ENCODE data around the gene ENGASE.

Gene ENGASE, protein sequence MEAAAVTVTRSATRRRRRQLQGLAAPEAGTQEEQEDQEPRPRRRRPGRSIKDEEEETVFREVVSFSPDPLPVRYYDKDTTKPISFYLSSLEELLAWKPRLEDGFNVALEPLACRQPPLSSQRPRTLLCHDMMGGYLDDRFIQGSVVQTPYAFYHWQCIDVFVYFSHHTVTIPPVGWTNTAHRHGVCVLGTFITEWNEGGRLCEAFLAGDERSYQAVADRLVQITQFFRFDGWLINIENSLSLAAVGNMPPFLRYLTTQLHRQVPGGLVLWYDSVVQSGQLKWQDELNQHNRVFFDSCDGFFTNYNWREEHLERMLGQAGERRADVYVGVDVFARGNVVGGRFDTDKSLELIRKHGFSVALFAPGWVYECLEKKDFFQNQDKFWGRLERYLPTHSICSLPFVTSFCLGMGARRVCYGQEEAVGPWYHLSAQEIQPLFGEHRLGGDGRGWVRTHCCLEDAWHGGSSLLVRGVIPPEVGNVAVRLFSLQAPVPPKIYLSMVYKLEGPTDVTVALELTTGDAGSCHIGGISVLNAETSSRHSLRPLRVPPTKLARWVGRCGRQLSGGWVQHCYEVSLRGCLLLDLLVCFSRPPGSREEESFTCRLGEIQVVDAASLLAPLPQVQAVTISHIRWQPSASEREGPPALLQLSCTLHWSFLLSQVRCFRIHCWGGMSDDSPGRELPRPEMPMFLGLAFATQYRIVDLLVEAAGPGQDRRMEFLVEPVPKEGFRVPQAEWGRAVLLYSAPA

DNA sequence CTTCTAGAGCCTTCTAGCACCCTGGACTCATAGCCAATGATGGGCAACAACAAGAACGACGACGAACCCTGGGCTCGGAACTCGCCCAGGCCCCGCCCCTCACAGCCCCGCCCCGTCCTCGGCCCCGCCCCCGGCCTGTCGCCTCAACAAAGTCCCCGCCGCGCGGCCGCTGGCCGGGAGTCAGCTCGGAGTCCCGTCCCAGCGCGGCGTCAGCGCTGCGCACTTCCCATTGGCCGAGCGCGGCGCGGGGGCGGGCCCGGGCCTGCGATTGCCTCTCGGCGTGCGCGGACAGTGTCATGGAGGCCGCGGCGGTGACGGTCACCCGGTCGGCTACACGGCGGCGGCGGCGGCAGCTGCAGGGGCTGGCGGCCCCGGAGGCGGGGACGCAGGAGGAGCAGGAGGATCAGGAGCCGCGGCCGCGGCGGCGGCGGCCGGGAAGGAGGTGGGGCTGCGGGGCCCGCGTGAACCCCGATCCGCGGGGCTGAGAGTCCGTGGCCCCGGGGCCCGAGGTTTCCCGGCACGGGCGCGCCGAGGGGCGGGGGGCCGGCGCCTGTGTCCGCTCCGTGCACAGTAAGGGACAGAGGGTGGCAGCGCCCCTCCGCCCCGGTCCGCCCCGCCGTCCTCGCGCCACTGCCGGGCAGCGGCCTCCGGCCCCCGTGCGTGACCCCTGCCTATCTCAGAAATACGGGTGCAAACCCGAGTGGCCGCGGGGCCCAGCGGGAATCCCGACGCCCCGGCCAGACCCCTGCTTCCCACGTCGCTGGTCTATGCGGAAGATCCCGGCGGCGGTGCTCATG is at the start of gene ENGASE:
Gene ENGASE, plus strand, starts transcription at position 176 of the 797 bp plus-strand sequence. Its CDS starts 121 bp downstream, at position 297.
- Histone ChIP-seq H3K27ac (peak within 1 kb of the TSS; percentile 89 to 90), H3K4me3 (peak within 1 kb of the TSS; percentile 79)
- no peak for TF ChIP-seq CTCF (IDR thresholded peaks at IDR 0.05)
- peak; percentile 97 for DNase-seq (ENCODE audit: low spot score)

- DNase-seq (ENCODE audit: low spot score): peak; percentile 89
- Histone ChIP-seq H3K4me3 (peak overlapping the region; percentile 95), H3K27ac (peak overlapping the region; percentile 88 to 97)
- no peak for TF ChIP-seq CTCF (IDR thresholded peaks at IDR 0.05)
These were observed 49.5 kb upstream of the ENGASE start for GRCh38 chr17:79024901-79025737.

- peak; percentile 75 for DNase-seq (ENCODE audit: low spot score)
- Histone ChIP-seq H3K4me3 (peak overlapping the region; percentile 95), H3K27ac (peak overlapping the region; percentile 88 to 93)
- no peak for TF ChIP-seq CTCF (IDR thresholded peaks at IDR 0.05)
These were observed 48.0 kb upstream of the ENGASE start for GRCh38 chr17:79026376-79027273.

- peak; percentile 71 for DNase-seq (ENCODE audit: low spot score)
- peak overlapping the region; percentile 88 to 93 for H3K27ac ChIP-seq
- H3K4me3 ChIP-seq: peak overlapping the region; percentile 95
- TF ChIP-seq CTCF (IDR thresholded peaks at IDR 0.05): no peak
These were observed 47.2 kb upstream of the ENGASE start for GRCh38 chr17:79027274-79027924.

DNA sequence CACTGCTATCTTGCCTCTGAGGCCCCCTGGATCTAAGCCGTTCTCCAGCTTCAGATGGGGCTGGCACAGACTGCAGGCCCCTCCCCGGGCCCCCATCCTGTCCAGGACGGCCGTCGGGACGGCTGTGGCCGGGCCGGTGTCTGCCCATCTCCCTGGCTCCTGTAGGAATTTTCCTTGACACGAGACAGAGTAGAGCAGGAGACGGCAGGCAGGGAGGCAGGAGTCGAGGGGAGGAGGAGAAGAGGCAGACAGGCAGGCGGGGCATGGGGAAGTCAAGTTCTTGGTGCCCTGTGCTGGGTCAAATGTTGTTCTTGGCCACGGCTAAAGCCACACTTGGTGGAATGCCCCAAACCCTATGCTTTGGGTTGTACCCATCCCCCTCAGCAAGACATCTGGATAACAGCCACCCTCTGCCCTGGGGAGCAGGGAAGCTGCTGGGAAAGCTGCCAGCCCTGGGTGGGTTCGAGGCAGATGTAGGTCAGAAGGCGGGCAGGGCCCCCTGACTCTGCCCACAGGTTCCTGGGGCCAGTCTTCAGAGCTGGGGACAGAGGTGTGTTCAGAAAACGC is 46.6 kb upstream of the ENGASE start:
- H3K27ac ChIP-seq: peak overlapping the region; percentile 88 to 93
- no peak for TF ChIP-seq CTCF (IDR thresholded peaks at IDR 0.05)
- peak overlapping the region; percentile 95 for H3K4me3 ChIP-seq
- DNase-seq (ENCODE audit: low spot score): peak; percentile 91

All from coronary artery (tissue), 2 donors.